Trophoblast cell (in vitro differentiated cells and primary cell): ENCODE results near the gene FBRSL1.

ENCODE experiments used
- DNase-seq, 2 donors: peaks; one replicate each; pipeline ENCODE4 v3.0.0-alpha.2; 2016
- H2AFZ ChIP-seq: 2 replicates; pipeline ENCODE4 v1.6.1; 2013; ENCODE audit warnings: low read length, moderate library complexity, mild to moderate bottlenecking; ENCODE audit not compliant: insufficient read depth, poor library complexity
- H2AK5ac ChIP-seq: 2 replicates; pipeline ENCODE4 v1.6.1; 2013; ENCODE audit warnings: mild to moderate bottlenecking, low read length
- H2BK120ac ChIP-seq: 2 replicates; pipeline ENCODE4 v1.6.1; 2013; ENCODE audit warnings: low read length, mild to moderate bottlenecking, moderate library complexity; ENCODE audit not compliant: insufficient read depth, poor library complexity
- H2BK12ac ChIP-seq: 2 replicates; pipeline ENCODE4 v1.6.1; 2013; ENCODE audit warnings: mild to moderate bottlenecking, low read length, moderate library complexity
- H2BK5ac ChIP-seq: 2 replicates; pipeline ENCODE4 v1.6.1; 2013; ENCODE audit warnings: low read length, low read depth, moderate library complexity, mild to moderate bottlenecking; ENCODE audit not compliant: poor library complexity
- H3K14ac ChIP-seq: 2 replicates; pipeline ENCODE4 v1.6.1; 2013; ENCODE audit warnings: mild to moderate bottlenecking, low read length
- H3K18ac ChIP-seq: 2 replicates; pipeline ENCODE4 v1.6.1; 2013; ENCODE audit warnings: mild to moderate bottlenecking, low read length
- H3K23ac ChIP-seq: 2 replicates; pipeline ENCODE4 v1.6.1; 2013; ENCODE audit warnings: low read length
- H3K27ac ChIP-seq: 2 replicates; pipeline ENCODE4 v1.5.1; 2013; ENCODE audit warnings: low read depth, mild to moderate bottlenecking, inconsistent platforms, low read length, moderate library complexity
- H3K27me3 ChIP-seq: 2 replicates; pipeline ENCODE4 v1.6.1; 2013; ENCODE audit warnings: inconsistent platforms, mild to moderate bottlenecking, low read length, moderate library complexity; ENCODE audit not compliant: insufficient read depth
- H3K36me3 ChIP-seq, 2 experiments: 1 replicate in 1 of 2; 2 replicates in 1 of 2; pipeline ENCODE4 v1.6.1; 2013; ENCODE audit warnings: low read length in 2 of 2, mild to moderate bottlenecking in 2 of 2, moderate library complexity in 1 of 2; ENCODE audit not compliant: insufficient read depth in 2 of 2, control insufficient read depth in 1 of 2
- H3K4ac ChIP-seq: 2 replicates; pipeline ENCODE4 v1.6.1; 2013; ENCODE audit warnings: low read depth, mild to moderate bottlenecking, low read length, moderate library complexity
- H3K4me1 ChIP-seq, 2 experiments: 1 replicate in 1 of 2; 2 replicates in 1 of 2; pipeline ENCODE4 v1.6.1; 2013; ENCODE audit warnings: low read length in 2 of 2, mild to moderate bottlenecking in 2 of 2, moderate library complexity in 1 of 2; ENCODE audit not compliant: insufficient read depth in 2 of 2, control insufficient read depth in 1 of 2
- H3K4me2 ChIP-seq: 2 replicates; pipeline ENCODE4 v1.6.1; 2013; ENCODE audit warnings: inconsistent platforms, mild to moderate bottlenecking, low read length, moderate library complexity
- H3K4me3 ChIP-seq: 2 replicates; pipeline ENCODE4 v1.5.1; 2013; ENCODE audit warnings: mild to moderate bottlenecking, low read depth, low read length, inconsistent platforms
- H3K79me1 ChIP-seq: one replicate; pipeline ENCODE4 v1.6.1; 2013; ENCODE audit warnings: low read length
- H3K79me2 ChIP-seq: 2 replicates; pipeline ENCODE4 v1.6.1; 2013; ENCODE audit warnings: low read length, mild to moderate bottlenecking; ENCODE audit not compliant: control insufficient read depth, insufficient read depth, poor library complexity
- H3K9ac ChIP-seq: 2 replicates; pipeline ENCODE4 v1.6.1; 2013; ENCODE audit warnings: mild to moderate bottlenecking, low read length
- H3K9me3 ChIP-seq: 2 replicates; pipeline ENCODE4 v1.6.1; 2013; ENCODE audit warnings: low read depth, mild to moderate bottlenecking, control low read depth, inconsistent platforms, low read length; ENCODE audit not compliant: insufficient read depth
- H4K12ac ChIP-seq: 2 replicates; pipeline ENCODE4 v1.6.1; 2013; ENCODE audit warnings: low read depth, mild to moderate bottlenecking, low read length, moderate library complexity
- H4K8ac ChIP-seq: 2 replicates; pipeline ENCODE4 v1.6.1; 2013; ENCODE audit warnings: low read depth, mild to moderate bottlenecking, low read length, moderate library complexity
- H4K91ac ChIP-seq: one replicate; pipeline ENCODE4 v1.6.1; 2013; ENCODE audit warnings: low read depth, mild to moderate bottlenecking, low read length, moderate library complexity
- WGBS: extraction: QIAGEN DNeasy Blood & Tissue Kit; methylation state at CpG from one replicate; pipeline ENCODE4 v1.1.7; 2013; ENCODE audit warnings: missing lambda C conversion rate; ENCODE audit not compliant: insufficient read length, insufficient coverage; ENCODE audit errors: extremely low coverage; 5-methylcytosine and 5-hydroxymethylcytosine counted together

Gene FBRSL1

DNA sequence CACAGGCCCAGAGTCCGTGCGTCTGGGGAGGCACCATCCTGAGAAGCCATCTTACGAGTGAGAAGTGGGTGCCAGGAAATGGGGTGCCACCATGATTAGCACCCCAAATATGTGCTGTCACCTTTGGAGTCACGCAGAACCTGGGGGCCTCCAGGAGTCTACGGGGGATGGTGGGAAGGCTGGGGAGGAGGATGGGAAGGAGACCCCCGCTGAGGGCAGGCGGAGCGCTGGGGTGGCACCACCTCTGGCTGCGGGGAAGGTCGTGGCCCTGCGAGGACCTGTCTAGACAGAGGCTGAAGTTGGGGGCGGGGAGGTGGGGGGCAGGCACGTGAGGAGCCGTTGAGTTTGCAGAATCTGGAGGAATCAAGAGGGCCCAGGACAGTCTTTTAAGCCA, 42.6 kb upstream of the FBRSL1 start:
- Histone ChIP-seq H4K8ac (no peak overlapping the region), H3K4ac (no peak overlapping the region), H2BK12ac (no peak overlapping the region), H3K14ac (no peak overlapping the region), H3K27ac (no peak overlapping the region), H4K91ac (no peak overlapping the region), H3K27me3 (peaks cover 4% of the 10 kb centered on the region), H3K9ac (no peak overlapping the region), H4K12ac (no peak overlapping the region), H3K4me2 (no peak overlapping the region), H3K23ac (no peak overlapping the region), H3K4me3 (no peak overlapping the region), H2BK5ac (no peak overlapping the region), H3K4me1 (no peaks in the 10 kb centered on the region), H3K79me1 (no peaks in the 10 kb centered on the region), H3K36me3 (no peaks in the 10 kb centered on the region), H2BK120ac (no peak overlapping the region), H3K79me2 (no peaks in the 10 kb centered on the region), H3K18ac (no peak overlapping the region), H2AFZ (no peak overlapping the region), H2AK5ac (no peak overlapping the region), H3K9me3 (no peaks in the 10 kb centered on the region)
- no peak for DNase-seq
- no CpG with 5 or more reads among the region's 14 CpGs for WGBS

DNA sequence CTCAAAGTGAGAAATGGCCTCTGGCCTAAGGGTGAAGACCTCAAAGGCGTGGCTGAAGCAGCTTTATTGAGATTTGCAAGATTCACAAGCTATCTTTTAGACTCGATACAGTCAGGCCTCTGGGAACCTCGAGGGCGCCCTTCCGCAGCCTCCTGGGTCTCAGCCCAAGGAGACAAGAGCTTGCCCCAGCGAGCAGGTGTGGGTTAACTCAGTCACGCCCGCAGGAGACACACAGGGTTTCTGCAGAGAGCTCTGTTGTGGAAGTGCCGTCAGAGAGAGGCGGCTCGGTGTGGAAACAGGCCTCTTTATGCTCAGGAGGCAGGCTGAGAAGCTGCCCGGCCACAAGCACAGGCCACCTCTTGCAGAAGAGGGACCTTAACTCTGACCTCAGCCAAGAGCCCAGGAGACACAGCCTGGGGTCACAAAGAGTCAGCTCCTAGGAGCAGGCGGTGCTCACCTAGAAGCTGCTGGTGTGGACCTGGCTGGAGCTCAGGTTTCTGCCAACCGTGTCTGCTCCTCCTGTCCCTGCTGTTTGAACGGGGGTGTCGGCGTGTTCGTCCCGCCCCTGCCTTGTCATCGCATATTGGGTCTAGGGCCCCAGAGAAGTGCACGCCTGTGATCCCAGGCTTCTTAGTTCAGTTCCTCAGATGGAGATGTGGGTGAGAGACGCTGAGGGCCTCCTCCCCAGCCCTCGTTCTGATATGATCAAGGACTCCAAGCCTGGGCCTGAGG, 42.1 kb upstream of the FBRSL1 start:
- Histone ChIP-seq H4K12ac (no peak overlapping the region), H3K36me3 (no peaks in the 10 kb centered on the region), H3K9ac (no peak overlapping the region), H3K27ac (no peak overlapping the region), H4K8ac (no peak overlapping the region), H3K4me3 (no peak overlapping the region), H2BK12ac (no peak overlapping the region), H3K23ac (no peak overlapping the region), H3K9me3 (no peaks in the 10 kb centered on the region), H3K4me1 (no peaks in the 10 kb centered on the region), H3K18ac (no peak overlapping the region), H2BK120ac (no peak overlapping the region), H3K79me2 (no peaks in the 10 kb centered on the region), H2AFZ (no peak overlapping the region), H3K14ac (no peak overlapping the region), H4K91ac (no peak overlapping the region), H3K4ac (no peak overlapping the region), H3K27me3 (peaks cover 4% of the 10 kb centered on the region), H2AK5ac (no peak overlapping the region), H2BK5ac (no peak overlapping the region), H3K79me1 (no peaks in the 10 kb centered on the region), H3K4me2 (no peak overlapping the region)
- no peak for DNase-seq
- no CpG with 5 or more reads among the region's 23 CpGs for WGBS

DNA sequence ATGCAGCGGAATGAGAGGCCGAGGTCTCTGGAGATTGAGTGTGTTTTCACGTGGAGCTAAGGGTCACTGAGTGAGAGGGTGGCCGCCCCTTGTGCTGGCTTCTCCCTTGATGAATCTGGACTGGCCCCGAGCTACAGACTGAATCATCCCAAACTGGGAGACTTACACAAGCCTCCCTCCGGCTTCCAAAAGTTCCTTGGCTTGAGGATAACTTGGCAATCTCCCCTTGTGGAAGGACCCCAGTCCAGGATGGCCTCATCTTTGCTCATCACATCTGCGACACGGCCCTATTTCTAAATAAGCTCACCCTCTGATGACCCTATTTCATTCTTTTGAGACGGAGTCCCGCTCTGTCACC, 41.5 kb upstream of the FBRSL1 start:
- Histone ChIP-seq H2BK5ac (no peak overlapping the region), H2AK5ac (no peak overlapping the region), H3K4me1 (peaks cover 3 to 4% of the 10 kb centered on the region in 2 experiments), H3K9ac (no peak overlapping the region), H2BK120ac (no peak overlapping the region), H3K27me3 (peaks cover 4% of the 10 kb centered on the region), H3K18ac (no peak overlapping the region), H3K4me2 (no peak overlapping the region), H4K8ac (no peak overlapping the region), H3K9me3 (no peaks in the 10 kb centered on the region), H2BK12ac (no peak overlapping the region), H4K91ac (no peak overlapping the region), H2AFZ (no peak overlapping the region), H3K79me2 (no peaks in the 10 kb centered on the region), H3K4ac (no peak overlapping the region), H3K36me3 (no peaks in the 10 kb centered on the region), H4K12ac (no peak overlapping the region), H3K27ac (no peak overlapping the region), H3K79me1 (no peaks in the 10 kb centered on the region), H3K14ac (no peak overlapping the region), H3K4me3 (no peak overlapping the region), H3K23ac (no peak overlapping the region)
- no CpG with 5 or more reads among the region's 10 CpGs for WGBS
- no peak for DNase-seq

DNA sequence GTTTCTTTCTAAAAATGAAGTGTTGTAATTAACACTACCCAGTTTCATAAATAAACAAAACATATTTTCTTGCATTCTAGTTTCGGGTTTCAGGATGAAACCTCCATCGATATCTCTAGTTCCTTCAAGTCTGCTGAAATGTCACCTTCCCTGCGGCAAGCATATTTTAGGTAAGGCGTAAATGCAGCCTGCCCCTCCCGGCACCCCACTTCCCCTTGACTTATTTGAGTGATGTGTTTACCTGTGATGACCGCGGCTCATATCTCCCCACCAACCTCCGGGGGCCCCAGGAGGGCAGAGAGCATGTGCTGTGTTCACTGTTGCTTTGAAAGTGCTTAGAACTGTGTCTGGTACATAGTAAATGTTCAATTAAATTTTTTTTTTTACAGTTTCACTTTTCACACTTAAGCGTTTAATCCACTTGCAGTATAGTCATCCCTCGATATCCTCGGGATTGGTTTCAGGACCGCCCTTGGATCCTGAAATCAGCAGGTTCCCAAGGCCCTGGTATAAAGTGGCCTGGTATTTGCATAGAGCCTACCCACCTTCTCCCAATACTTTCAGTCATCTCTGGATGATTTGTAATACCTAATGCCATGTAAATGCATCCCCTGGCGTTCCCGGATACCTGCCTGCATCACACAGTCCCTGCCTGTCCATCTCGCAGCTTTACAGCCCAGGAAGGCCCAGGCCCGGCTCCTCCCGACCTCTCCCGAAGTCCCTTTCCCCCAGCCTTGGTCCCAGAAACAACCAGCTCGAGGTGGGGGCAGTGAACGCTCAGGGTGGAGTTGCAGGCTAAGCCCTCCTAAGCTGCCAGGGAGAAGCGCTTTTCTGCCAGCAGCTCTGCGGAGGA, 40.2 kb upstream of the FBRSL1 start:
- H3K27me3 ChIP-seq = peaks cover 4% of the 10 kb centered on the region
- no peak overlapping the region for H3K18ac ChIP-seq
- peaks cover 3 to 4% of the 10 kb centered on the region in 2 experiments for H3K4me1 ChIP-seq
- DNase-seq = no peak
- H3K79me1 ChIP-seq = no peaks in the 10 kb centered on the region
- H2AFZ ChIP-seq = no peak overlapping the region
- no peaks in the 10 kb centered on the region for H3K36me3 ChIP-seq
- no peak overlapping the region for H3K27ac ChIP-seq
- no peak overlapping the region for H2BK5ac ChIP-seq
- no peak overlapping the region for H3K9ac ChIP-seq
- no CpG with 5 or more reads among the region's 22 CpGs for WGBS
- no peak overlapping the region for H3K4me2 ChIP-seq
- no peaks in the 10 kb centered on the region for H3K79me2 ChIP-seq
- H4K12ac ChIP-seq = no peak overlapping the region
- no peak overlapping the region for H3K4me3 ChIP-seq
- H4K8ac ChIP-seq = no peak overlapping the region
- no peaks in the 10 kb centered on the region for H3K9me3 ChIP-seq
- no peak overlapping the region for H3K4ac ChIP-seq
- no peak overlapping the region for H3K23ac ChIP-seq
- no peak overlapping the region for H3K14ac ChIP-seq
- H2AK5ac ChIP-seq = no peak overlapping the region
- H2BK12ac ChIP-seq = no peak overlapping the region
- no peak overlapping the region for H2BK120ac ChIP-seq
- H4K91ac ChIP-seq = no peak overlapping the region
